ENCODE results near the gene LIMCH1.

The LIMCH1 gene

DNA sequence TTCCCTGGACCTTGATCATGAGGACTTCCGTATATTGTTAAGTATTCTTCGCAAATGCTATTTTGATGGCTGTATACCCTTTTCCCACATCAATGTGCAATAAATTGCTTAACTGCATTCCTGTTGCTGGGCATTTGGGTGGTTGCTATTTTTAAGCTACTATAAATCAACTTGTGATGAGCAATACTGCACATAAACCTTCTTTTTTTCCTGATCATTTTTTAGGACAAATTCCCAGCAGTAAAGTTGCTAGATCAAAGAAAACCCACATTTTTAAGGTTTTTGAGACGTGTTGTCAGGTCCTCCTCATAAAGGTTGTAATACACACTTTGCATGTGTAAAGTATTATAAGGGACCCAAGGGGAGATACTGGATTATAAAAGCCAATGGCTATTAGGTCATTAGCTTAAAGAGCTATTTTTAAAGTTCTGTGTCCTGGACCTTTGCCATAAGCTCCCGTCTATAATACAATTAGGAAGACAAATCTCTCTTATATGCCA, 35.6 kb downstream of the LIMCH1 start:
- H3K27me3 ChIP-seq (ENCODE audit: control insufficient read depth, low read length): no peaks in the 10 kb centered on the region
- no peak overlapping the region for H3K4me3 ChIP-seq (ENCODE audit: low read length)
- H3K4me2 ChIP-seq (ENCODE audit: low read length): no peak overlapping the region
- no peaks in the 10 kb centered on the region for H3K9me2 ChIP-seq (replicated peaks; ENCODE audit: control insufficient read depth, low read length)
- no peaks in the 10 kb centered on the region for H4K20me1 ChIP-seq (ENCODE audit: control insufficient read depth, insufficient read depth, low read depth, low read length)
- TF ChIP-seq CTCF (IDR thresholded peaks at IDR 0.05; ENCODE audit: low read depth, low read length, poor library complexity, severe bottlenecking): no peak
- TF ChIP-seq EZH2phosphoT487 (IDR thresholded peaks at IDR 0.05; ENCODE audit: borderline replicate concordance, low read length): no peak
- no peak overlapping the region for H3K27ac ChIP-seq (ENCODE audit: low read depth, low read length)
- H3F3A ChIP-seq (ENCODE audit: control insufficient read depth, insufficient read depth): no peaks in the 10 kb centered on the region
- no peaks in the 10 kb centered on the region for H3K4me1 ChIP-seq (ENCODE audit: control insufficient read depth, low read length)
- no peaks in the 10 kb centered on the region for H3K36me3 ChIP-seq (ENCODE audit: control insufficient read depth, low read length)
- H3K79me2 ChIP-seq (ENCODE audit: control insufficient read depth, low read length): no peaks in the 10 kb centered on the region
- H3K9me3 ChIP-seq (ENCODE audit: control insufficient read depth, insufficient read depth, low read length): no peaks in the 10 kb centered on the region

DNA sequence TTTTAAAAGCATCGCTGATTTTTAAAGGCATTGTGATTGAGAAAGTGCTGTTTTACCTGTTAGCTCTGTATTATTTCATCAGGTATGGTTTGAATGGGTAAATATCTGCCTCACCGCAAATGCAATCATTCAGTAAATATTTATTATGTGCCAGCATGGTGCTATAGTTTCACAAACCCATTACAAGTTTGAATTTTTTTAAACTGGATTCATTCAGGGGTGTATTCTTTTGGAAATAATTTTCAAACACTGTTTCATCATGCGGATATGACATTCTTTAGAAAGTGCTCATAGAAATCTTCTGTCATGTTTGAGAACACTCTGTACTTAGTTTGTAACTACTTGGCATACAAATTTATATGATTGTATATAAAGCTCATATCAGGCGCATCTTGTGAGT, 37.2 kb downstream of the LIMCH1 start:
- Histone ChIP-seq H3K27ac (ENCODE audit: low read depth, low read length) (no peak overlapping the region), H3F3A (ENCODE audit: control insufficient read depth, insufficient read depth) (no peaks in the 10 kb centered on the region), H3K36me3 (ENCODE audit: control insufficient read depth, low read length) (no peaks in the 10 kb centered on the region), H3K79me2 (ENCODE audit: control insufficient read depth, low read length) (no peaks in the 10 kb centered on the region), H3K9me2 (replicated peaks; ENCODE audit: control insufficient read depth, low read length) (no peaks in the 10 kb centered on the region), H3K4me3 (ENCODE audit: low read length) (no peak overlapping the region), H4K20me1 (ENCODE audit: control insufficient read depth, insufficient read depth, low read depth, low read length) (no peaks in the 10 kb centered on the region), H3K4me1 (ENCODE audit: control insufficient read depth, low read length) (no peaks in the 10 kb centered on the region), H3K27me3 (ENCODE audit: control insufficient read depth, low read length) (no peaks in the 10 kb centered on the region), H3K4me2 (ENCODE audit: low read length) (no peak overlapping the region), H3K9me3 (ENCODE audit: control insufficient read depth, insufficient read depth, low read length) (no peaks in the 10 kb centered on the region)
- TF ChIP-seq EZH2phosphoT487 (IDR thresholded peaks at IDR 0.05; ENCODE audit: borderline replicate concordance, low read length): no peak

- Histone ChIP-seq H3K27me3 (ENCODE audit: control insufficient read depth, low read length) (no peaks in the 10 kb centered on the region), H3F3A (ENCODE audit: control insufficient read depth, insufficient read depth) (no peaks in the 10 kb centered on the region), H3K79me2 (ENCODE audit: control insufficient read depth, low read length) (no peaks in the 10 kb centered on the region), H3K36me3 (ENCODE audit: control insufficient read depth, low read length) (no peaks in the 10 kb centered on the region), H3K27ac (ENCODE audit: low read depth, low read length) (no peak overlapping the region), H3K4me2 (ENCODE audit: low read length) (no peak overlapping the region), H3K4me3 (ENCODE audit: low read length) (no peak overlapping the region), H4K20me1 (ENCODE audit: control insufficient read depth, insufficient read depth, low read depth, low read length) (no peaks in the 10 kb centered on the region), H3K9me2 (replicated peaks; ENCODE audit: control insufficient read depth, low read length) (no peaks in the 10 kb centered on the region), H3K9me3 (ENCODE audit: control insufficient read depth, insufficient read depth, low read length) (no peaks in the 10 kb centered on the region), H3K4me1 (ENCODE audit: control insufficient read depth, low read length) (no peaks in the 10 kb centered on the region)
- no peak for TF ChIP-seq CTCF (IDR thresholded peaks at IDR 0.05; ENCODE audit: low read depth, low read length, poor library complexity, severe bottlenecking)
- TF ChIP-seq EZH2phosphoT487 (IDR thresholded peaks at IDR 0.05; ENCODE audit: borderline replicate concordance, low read length): no peak
Observed at GRCh38 chr4:41575665-41576064, 37.7 kb downstream of the LIMCH1 start.

GRCh38 chr4:41579043-41579442, 41.1 kb downstream of the LIMCH1 start:
- no peak overlapping the region for H3K27ac ChIP-seq (ENCODE audit: low read depth, low read length)
- no peak overlapping the region for H3K4me2 ChIP-seq (ENCODE audit: low read length)
- no peaks in the 10 kb centered on the region for H3K27me3 ChIP-seq (ENCODE audit: control insufficient read depth, low read length)
- no peaks in the 10 kb centered on the region for H3K4me1 ChIP-seq (ENCODE audit: control insufficient read depth, low read length)
- H3K4me3 ChIP-seq (ENCODE audit: low read length): no peak overlapping the region
- H3K9me3 ChIP-seq (ENCODE audit: control insufficient read depth, insufficient read depth, low read length): no peaks in the 10 kb centered on the region
- H3F3A ChIP-seq (ENCODE audit: control insufficient read depth, insufficient read depth): no peaks in the 10 kb centered on the region
- no peaks in the 10 kb centered on the region for H3K79me2 ChIP-seq (ENCODE audit: control insufficient read depth, low read length)
- no peaks in the 10 kb centered on the region for H3K36me3 ChIP-seq (ENCODE audit: control insufficient read depth, low read length)
- no peaks in the 10 kb centered on the region for H3K9me2 ChIP-seq (replicated peaks; ENCODE audit: control insufficient read depth, low read length)
- TF ChIP-seq CTCF (IDR thresholded peaks at IDR 0.05; ENCODE audit: low read depth, low read length, poor library complexity, severe bottlenecking): no peak
- TF ChIP-seq EZH2phosphoT487 (IDR thresholded peaks at IDR 0.05; ENCODE audit: borderline replicate concordance, low read length): no peak
- H4K20me1 ChIP-seq (ENCODE audit: control insufficient read depth, insufficient read depth, low read depth, low read length): no peaks in the 10 kb centered on the region

Data from DOHH2 (cell line).